ENCODE results near the gene TNIK. TPM values are rescaled to one million over a fixed set of nuclear protein-coding genes. Genes with fewer than 3 reads are reported as not detected.

The TNIK gene
- polyA plus RNA-seq, 1 donor from 2014 or later: 19.3 TPM

- Histone ChIP-seq H3K27ac (ENCODE audit: low read length) (no peak overlapping the region), H3K36me3 (ENCODE audit: insufficient read depth, low read length) (no peaks in the 10 kb centered on the region)
Observed at GRCh38 chr3:171327441-171328174, 132.6 kb downstream of the TNIK start.

DNA sequence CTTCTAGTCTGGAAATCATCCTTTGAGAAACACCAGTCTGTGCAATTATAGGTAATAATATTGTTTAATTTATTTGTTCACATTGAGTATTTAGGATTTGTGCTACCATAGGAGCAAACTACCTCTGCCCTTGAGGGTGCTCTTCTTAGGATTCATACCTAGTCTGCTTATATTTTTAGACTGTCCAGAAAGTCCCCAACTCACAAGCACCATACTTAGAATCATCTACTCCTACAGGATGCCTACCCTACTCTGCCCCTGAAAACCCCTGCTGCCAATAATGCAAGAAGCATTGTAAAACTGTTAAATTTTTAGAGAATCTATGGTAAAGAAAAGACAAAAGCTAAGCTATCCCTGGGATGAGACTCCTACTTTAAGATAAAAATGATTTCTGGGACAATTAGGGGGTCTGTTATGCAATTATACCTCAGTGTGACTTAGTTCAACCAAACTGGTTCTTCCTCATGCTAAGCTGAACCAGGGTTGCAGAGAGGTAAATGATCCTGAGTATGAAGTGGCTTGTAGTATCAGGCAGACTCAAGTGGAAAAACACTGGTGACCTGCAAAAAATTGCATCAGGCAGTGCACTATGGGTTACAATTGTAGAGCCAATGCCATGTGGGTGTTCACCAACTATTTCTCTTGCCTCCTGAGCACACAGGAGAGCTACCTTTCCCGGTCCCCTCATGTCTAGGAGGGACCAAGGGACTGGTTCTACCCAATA, 133.3 kb downstream of the TNIK start:
- Histone ChIP-seq H3K4me2 (ENCODE audit: low read length) (no peak overlapping the region), H2AFZ (ENCODE audit: low read depth, low read length) (no peak overlapping the region), H4K20me1 (ENCODE audit: insufficient read depth) (no peaks in the 10 kb centered on the region), H3K79me2 (replicated peaks; ENCODE audit: insufficient read depth, low read length) (no peaks in the 10 kb centered on the region), H3F3A (ENCODE audit: insufficient read depth, low read length, poor library complexity, severe bottlenecking) (no peaks in the 10 kb centered on the region), H3K9ac (ENCODE audit: low read length) (no peak overlapping the region), H3K36me3 (ENCODE audit: insufficient read depth, low read length) (no peaks in the 10 kb centered on the region), H3K9me3 (ENCODE audit: low read length) (no peaks in the 10 kb centered on the region), H3K9me2 (ENCODE audit: insufficient read depth, low read length) (no peaks in the 10 kb centered on the region), H3K27ac (ENCODE audit: low read length) (no peak overlapping the region), H3K4me3 (ENCODE audit: low read length) (no peak overlapping the region), H3K27me3 (ENCODE audit: insufficient read depth, low read depth, low read length) (no peaks in the 10 kb centered on the region)
- TF ChIP-seq TAF1 (IDR thresholded peaks at IDR 0.05; ENCODE audit: low read depth) (no peak), RAD21 (conservative IDR thresholded peaks at IDR 0.05) (no peak), EZH2 (IDR thresholded peaks at IDR 0.05; ENCODE audit: borderline replicate concordance, insufficient read depth, low read length, poor library complexity, severe bottlenecking) (no peak), EP300 (conservative IDR thresholded peaks at IDR 0.05; ENCODE audit: poor library complexity, severe bottlenecking) (no peak), MXI1 (conservative IDR thresholded peaks at IDR 0.05; ENCODE audit: poor library complexity, severe bottlenecking) (no peak), POLR2AphosphoS5 (IDR thresholded peaks at IDR 0.05) (no peak)
- TF ChIP-seq, protein P1, sequence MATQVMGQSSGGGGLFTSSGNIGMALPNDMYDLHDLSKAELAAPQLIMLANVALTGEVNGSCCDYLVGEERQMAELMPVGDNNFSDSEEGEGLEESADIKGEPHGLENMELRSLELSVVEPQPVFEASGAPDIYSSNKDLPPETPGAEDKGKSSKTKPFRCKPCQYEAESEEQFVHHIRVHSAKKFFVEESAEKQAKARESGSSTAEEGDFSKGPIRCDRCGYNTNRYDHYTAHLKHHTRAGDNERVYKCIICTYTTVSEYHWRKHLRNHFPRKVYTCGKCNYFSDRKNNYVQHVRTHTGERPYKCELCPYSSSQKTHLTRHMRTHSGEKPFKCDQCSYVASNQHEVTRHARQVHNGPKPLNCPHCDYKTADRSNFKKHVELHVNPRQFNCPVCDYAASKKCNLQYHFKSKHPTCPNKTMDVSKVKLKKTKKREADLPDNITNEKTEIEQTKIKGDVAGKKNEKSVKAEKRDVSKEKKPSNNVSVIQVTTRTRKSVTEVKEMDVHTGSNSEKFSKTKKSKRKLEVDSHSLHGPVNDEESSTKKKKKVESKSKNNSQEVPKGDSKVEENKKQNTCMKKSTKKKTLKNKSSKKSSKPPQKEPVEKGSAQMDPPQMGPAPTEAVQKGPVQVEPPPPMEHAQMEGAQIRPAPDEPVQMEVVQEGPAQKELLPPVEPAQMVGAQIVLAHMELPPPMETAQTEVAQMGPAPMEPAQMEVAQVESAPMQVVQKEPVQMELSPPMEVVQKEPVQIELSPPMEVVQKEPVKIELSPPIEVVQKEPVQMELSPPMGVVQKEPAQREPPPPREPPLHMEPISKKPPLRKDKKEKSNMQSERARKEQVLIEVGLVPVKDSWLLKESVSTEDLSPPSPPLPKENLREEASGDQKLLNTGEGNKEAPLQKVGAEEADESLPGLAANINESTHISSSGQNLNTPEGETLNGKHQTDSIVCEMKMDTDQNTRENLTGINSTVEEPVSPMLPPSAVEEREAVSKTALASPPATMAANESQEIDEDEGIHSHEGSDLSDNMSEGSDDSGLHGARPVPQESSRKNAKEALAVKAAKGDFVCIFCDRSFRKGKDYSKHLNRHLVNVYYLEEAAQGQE (IDR thresholded peaks at IDR 0.05; ENCODE audit: borderline replicate concordance): no peak

More at GRCh38 chr3:171327441-171328174, 132.6 kb downstream of the TNIK start:
- Histone ChIP-seq H3K4me3 (ENCODE audit: low read length) (no peak overlapping the region), H3F3A (ENCODE audit: insufficient read depth, low read length, poor library complexity, severe bottlenecking) (no peaks in the 10 kb centered on the region), H4K20me1 (ENCODE audit: insufficient read depth) (no peaks in the 10 kb centered on the region), H3K4me2 (ENCODE audit: low read length) (no peak overlapping the region), H3K79me2 (replicated peaks; ENCODE audit: insufficient read depth, low read length) (no peaks in the 10 kb centered on the region), H3K9ac (ENCODE audit: low read length) (no peak overlapping the region), H3K9me3 (ENCODE audit: low read length) (no peaks in the 10 kb centered on the region), H2AFZ (ENCODE audit: low read depth, low read length) (no peak overlapping the region), H3K27me3 (ENCODE audit: insufficient read depth, low read depth, low read length) (no peaks in the 10 kb centered on the region), H3K9me2 (ENCODE audit: insufficient read depth, low read length) (no peaks in the 10 kb centered on the region)
- TF ChIP-seq SMC3 (conservative IDR thresholded peaks at IDR 0.05; ENCODE audit: poor library complexity): no peak
- no peak for TF ChIP-seq POLR2AphosphoS5 (IDR thresholded peaks at IDR 0.05)
- TF ChIP-seq, protein P1 (IDR thresholded peaks at IDR 0.05; ENCODE audit: borderline replicate concordance): no peak
- TF ChIP-seq EZH2 (IDR thresholded peaks at IDR 0.05; ENCODE audit: borderline replicate concordance, insufficient read depth, low read length, poor library complexity, severe bottlenecking): no peak
- no peak for TF ChIP-seq TAF1 (IDR thresholded peaks at IDR 0.05; ENCODE audit: low read depth)
- no peak for TF ChIP-seq MXI1 (conservative IDR thresholded peaks at IDR 0.05; ENCODE audit: poor library complexity, severe bottlenecking)
- TF ChIP-seq CTCF (IDR thresholded peaks at IDR 0.05; ENCODE audit: poor library complexity, severe bottlenecking): no peak
- TF ChIP-seq RAD21 (conservative IDR thresholded peaks at IDR 0.05): no peak
- TF ChIP-seq EP300 (conservative IDR thresholded peaks at IDR 0.05; ENCODE audit: poor library complexity, severe bottlenecking): no peak
